ENCODE data around the gene POLR3H.
"Not testable (repeated sequence)": the region's sequence is repeated elsewhere in the genome, so short reads cannot be mapped to it uniquely, and the experiment has no call there.

- TF ChIP-seq POLR2A, CTCF (IDR thresholded peaks at IDR 0.05): not testable (repeated sequence)
These were observed 14.0 kb upstream of the POLR3H start for GRCh38 chr22:41558241-41558630.

Measured in gastroesophageal sphincter (tissue), 3 donors.